Measurements from ENCODE around the gene INPP5B. TPM values are rescaled to one million over a fixed set of nuclear protein-coding genes. Genes with fewer than 3 reads are reported as not detected.
A peak's percentile ranks its signal among the peaks of the same experiment; 100 is the strongest.

INPP5B gene
- total and polyA plus RNA-seq, 9 of the 15 experiments (the other 6 are each of a cell fraction or from before 2014, with no cell fraction given) = 14.1 to 28.7 (median 20.9) TPM

DNA sequence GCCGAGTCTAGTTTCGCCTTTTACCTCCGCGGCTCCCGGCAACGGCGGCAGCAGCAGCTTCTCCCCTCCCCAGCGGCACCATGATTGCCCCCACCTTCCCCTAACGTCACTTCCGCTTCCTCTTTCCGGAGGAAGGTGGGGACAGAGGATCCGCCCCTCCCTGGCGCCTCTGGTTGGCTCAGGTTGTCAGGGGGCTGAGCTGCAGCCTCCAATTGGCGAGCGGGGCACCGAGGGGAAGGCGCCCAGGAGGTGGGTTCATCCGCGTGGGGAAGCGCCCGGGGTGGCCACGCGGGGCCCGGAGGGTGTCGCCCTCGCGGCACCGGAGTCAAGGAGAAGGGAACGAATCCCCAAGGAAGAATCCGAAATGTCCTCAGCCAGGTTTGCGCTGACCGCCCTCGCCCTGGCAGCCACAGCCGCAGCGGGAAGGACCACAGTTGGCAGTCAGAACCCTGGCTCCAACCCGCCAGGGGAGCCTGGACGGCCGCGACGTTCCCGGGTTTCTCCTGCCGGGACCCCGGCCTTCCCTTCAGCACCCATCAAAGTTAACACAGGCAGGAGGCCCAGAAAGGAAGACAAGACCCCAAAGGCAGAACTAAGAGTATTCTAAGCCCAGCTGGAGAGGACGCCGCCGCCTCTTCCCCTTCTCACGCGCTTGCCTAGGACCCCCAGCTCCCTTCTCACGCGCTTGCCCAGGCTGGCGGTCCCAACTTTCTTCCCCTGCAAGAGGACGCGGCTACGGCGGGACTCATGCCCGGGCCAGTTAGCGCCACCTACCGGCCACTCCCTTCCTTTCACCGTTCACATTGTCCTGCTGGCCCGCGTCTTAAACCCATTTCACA lies 87.1 kb downstream of the INPP5B start, which contains the start of gene MTF1 (continued):
- TF ChIP-seq TCF7 (IDR thresholded peaks at IDR 0.05; ENCODE audit: borderline replicate concordance) = no peak
- TF ChIP-seq, protein P1, sequence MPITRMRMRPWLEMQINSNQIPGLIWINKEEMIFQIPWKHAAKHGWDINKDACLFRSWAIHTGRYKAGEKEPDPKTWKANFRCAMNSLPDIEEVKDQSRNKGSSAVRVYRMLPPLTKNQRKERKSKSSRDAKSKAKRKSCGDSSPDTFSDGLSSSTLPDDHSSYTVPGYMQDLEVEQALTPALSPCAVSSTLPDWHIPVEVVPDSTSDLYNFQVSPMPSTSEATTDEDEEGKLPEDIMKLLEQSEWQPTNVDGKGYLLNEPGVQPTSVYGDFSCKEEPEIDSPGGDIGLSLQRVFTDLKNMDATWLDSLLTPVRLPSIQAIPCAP (CRISPR knock-in tag; IDR thresholded peaks at IDR 0.05; ENCODE audit: borderline replicate concordance) = no peak
- peak; percentile 63; the same call in 1 of the 2 replicates for TF ChIP-seq ZNF780A (CRISPR knock-in tag; IDR thresholded peaks at IDR 0.05)
- no peak for TF ChIP-seq ZNF507 (tag; conservative IDR thresholded peaks at IDR 0.05)
- no peak for TF ChIP-seq ZNF224 (CRISPR knock-in tag; IDR thresholded peaks at IDR 0.05)
- peak; percentile 47 for TF ChIP-seq POLR2AphosphoS5 (IDR thresholded peaks at IDR 0.05; ENCODE audit: control insufficient read depth, insufficient read depth, low read depth, low read length)
- TF ChIP-seq DMBX1 (CRISPR knock-in tag; IDR thresholded peaks at IDR 0.05; ENCODE audit: borderline replicate concordance) = peak; percentile 65; the same call in 1 of the 2 replicates
- TF ChIP-seq ATF1 (CRISPR knock-in tag; IDR thresholded peaks at IDR 0.05) = peak; percentile 67
- TF ChIP-seq ATF1 (tag; IDR thresholded peaks at IDR 0.05) = peak; percentile 97
- no peak for TF ChIP-seq ZNF318 (IDR thresholded peaks at IDR 0.05; ENCODE audit: borderline replicate concordance in 1 of 2, low read depth in 1 of 2)
- no peak; the same call in 1 of the 2 replicates for TF ChIP-seq SP1 (CRISPR knock-in tag; IDR thresholded peaks at IDR 0.05)
- TF ChIP-seq, protein P2, sequence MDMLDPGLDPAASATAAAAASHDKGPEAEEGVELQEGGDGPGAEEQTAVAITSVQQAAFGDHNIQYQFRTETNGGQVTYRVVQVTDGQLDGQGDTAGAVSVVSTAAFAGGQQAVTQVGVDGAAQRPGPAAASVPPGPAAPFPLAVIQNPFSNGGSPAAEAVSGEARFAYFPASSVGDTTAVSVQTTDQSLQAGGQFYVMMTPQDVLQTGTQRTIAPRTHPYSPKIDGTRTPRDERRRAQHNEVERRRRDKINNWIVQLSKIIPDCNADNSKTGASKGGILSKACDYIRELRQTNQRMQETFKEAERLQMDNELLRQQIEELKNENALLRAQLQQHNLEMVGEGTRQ (CRISPR knock-in tag; IDR thresholded peaks at IDR 0.05) = peak; percentile 62
- no peak for TF ChIP-seq ZNF707 (CRISPR knock-in tag; conservative IDR thresholded peaks at IDR 0.05)
- TF ChIP-seq TCFL5 (CRISPR knock-in tag; conservative IDR thresholded peaks at IDR 0.05) = no peak
- peak; percentile 66; the same call in 1 of the 2 replicates for TF ChIP-seq MIER1 (IDR thresholded peaks at IDR 0.05; ENCODE audit: low read depth)
- peak; percentile 76 for TF ChIP-seq NCOA6 (IDR thresholded peaks at IDR 0.05)

All from K562 (cell line).